K562 (cell line): ENCODE data around the gene FIBP. TPM values are rescaled to one million over a fixed set of nuclear protein-coding genes. Genes with fewer than 3 reads are reported as not detected.
A peak's percentile ranks its signal among the peaks of the same experiment; 100 is the strongest.

ENCODE experiments used
- CAMTA2 ChIP-seq: fragments of 250-450 bp; sonication (Bioruptor Pico); conservative IDR thresholded peaks from 2 replicates; pipeline ENCODE4 v1.5.1; 2022
- CC2D1A ChIP-seq: fragments of 450-650 bp; IDR thresholded peaks from 2 replicates; pipeline ENCODE4 v1.6.1; 2017; ENCODE audit warnings: mild to moderate bottlenecking
- CSDE1 ChIP-seq, 2 experiments: fragments of 450-650 bp; IDR thresholded peaks; 2 replicates each; pipeline ENCODE4 v1.6.1; 2016; ENCODE audit warnings: mild to moderate bottlenecking in 1 of 2
- GATAD2B ChIP-seq: fragments of 450-650 bp; IDR thresholded peaks from 2 replicates; pipeline ENCODE4 v1.6.1; 2017; ENCODE audit warnings: mild to moderate bottlenecking, borderline replicate concordance
- HNRNPH1 ChIP-seq: fragments of 200-400 bp; formaldehyde crosslinking; optimal IDR thresholded peaks from 2 replicates; pipeline ENCODE3; 2017; ENCODE audit warnings: low read depth, mild to moderate bottlenecking, low read length, moderate library complexity
- KLF16 ChIP-seq: IDR thresholded peaks from 2 replicates; pipeline ENCODE4 v1.6.1; 2016; ENCODE audit warnings: antibody characterized with exemption
- L3MBTL2 ChIP-seq: fragments of 450-650 bp; IDR thresholded peaks from 2 replicates; pipeline ENCODE4 v1.6.1; 2016; ENCODE audit warnings: mild to moderate bottlenecking, moderate library complexity
- NFE2 ChIP-seq: IDR thresholded peaks from 2 replicates; pipeline ENCODE4 v1.6.1; 2014; ENCODE audit warnings: antibody characterized with exemption, low read depth
- PML ChIP-seq: IDR thresholded peaks from 2 replicates; pipeline ENCODE4 v1.6.1; 2012; ENCODE audit warnings: low read length, inconsistent platforms
- POLR2G ChIP-seq: fragments of 200-400 bp; formaldehyde crosslinking; IDR thresholded peaks from 2 replicates; pipeline ENCODE4 v1.6.1; 2017; ENCODE audit warnings: low read depth, mild to moderate bottlenecking, antibody characterized with exemption, low read length, moderate library complexity
- PTBP1 ChIP-seq: fragments of 200-400 bp; formaldehyde crosslinking; IDR thresholded peaks from 2 replicates; pipeline ENCODE4 v1.6.1; 2017; ENCODE audit warnings: low read depth, low read length
- SRF ChIP-seq, 2 experiments: fragments of 250-450, 450-650 bp in 1 of 2; sonication (Bioruptor Pico) in 1 of 2; sonication (generic) in 1 of 2; formaldehyde crosslinking; IDR thresholded peaks; 2 replicates each; pipeline versions ENCODE4 v1.5.0 to v1.5.1; 2020 to 2022; ENCODE audit warnings: mild to moderate bottlenecking in 1 of 2, missing genetic modification reagents in 1 of 2
- ZC3H4 ChIP-seq: sonication (generic); formaldehyde crosslinking; IDR thresholded peaks from 2 replicates; pipeline ENCODE4 v1.9.0; 2021; ENCODE audit warnings: missing genetic modification reagents, borderline replicate concordance
- ZNF175 ChIP-seq: fragments of 200-800 bp; sonication (Bioruptor generic); IDR thresholded peaks from 2 replicates; pipeline ENCODE4 v1.6.1; 2016; ENCODE audit warnings: low read depth, mild to moderate bottlenecking, missing genetic modification characterization, missing compliant biosample characterization
- polyA plus RNA-seq, 8 experiments: library from polyadenylated mRNA; depleted of rRNA in 4 of 8; stranded (reverse) in 5 of 8; unstranded in 3 of 8; fragments of >200 nt; fragmentation: Nextera tagmentation in 2 of 8; fragmentation: Illumina TruSeq in 1 of 8; extraction: Ambion mirVana in 2 of 8; extraction: Trizol in 1 of 8; gene quantifications; 2 replicates each; pipeline versions ENCODE4 v1.2.1 to v1.2.3, GENCODE V29; 2011 to 2014; ENCODE audit warnings: inconsistent platforms in 1 of 8, missing spikeins in 1 of 8
- total RNA-seq, 7 experiments: library from RNA; depleted of rRNA in 6 of 7; stranded (reverse); fragments of >200 nt in 6 of 7; fragmentation: Illumina TruSeq in 2 of 7; extraction: Trizol in 2 of 7; gene quantifications; 2 replicates each; pipeline versions ENCODE4 v1.2.1 to v1.2.3, GENCODE V29; 2011 to 2021; ENCODE audit warnings: low replicate concordance in 1 of 7
- TF ChIP-seq, protein P1 (sequence below), 3 experiments: fragments of 200-800 bp in 1 of 3; fragments of 250-450 bp in 1 of 3; fragments of 450-650 bp in 1 of 3; sonication (Bioruptor Pico) in 1 of 3; sonication (Bioruptor generic) in 1 of 3; formaldehyde crosslinking in 1 of 3; IDR thresholded peaks; 2 replicates each; pipeline versions ENCODE4 v1.6.1 to v1.8.0; 2016 to 2022; ENCODE audit warnings: mild to moderate bottlenecking in 2 of 3, missing genetic modification characterization in 2 of 3, missing compliant biosample characterization in 1 of 3, moderate library complexity in 1 of 3
- TF ChIP-seq, protein P2 (sequence below): fragments of 450-650 bp; formaldehyde crosslinking; IDR thresholded peaks from 2 replicates; pipeline ENCODE4 v1.4.0; 2020; ENCODE audit warnings: mild to moderate bottlenecking, mixed read lengths
- TF ChIP-seq, protein P3 (sequence below): fragments of 200-400 bp; formaldehyde crosslinking; IDR thresholded peaks from 2 replicates; pipeline ENCODE4 v1.6.1; 2017; ENCODE audit warnings: mild to moderate bottlenecking, low read depth, low read length, moderate library complexity
- TF ChIP-seq, protein P4 (sequence below), 3 experiments: IDR thresholded peaks in 2 of 3; conservative IDR thresholded peaks in 1 of 3; 2 replicates each; pipeline ENCODE4 v1.5.1; 2011 to 2012; ENCODE audit warnings: low read length in 3 of 3, mild to moderate bottlenecking in 3 of 3, control low read depth in 2 of 3, improper control_type of control experiment in 1 of 3, inconsistent platforms in 1 of 3, low read depth in 1 of 3, mixed read lengths in 1 of 3, moderate library complexity in 1 of 3; ENCODE audit not compliant: insufficient read depth in 2 of 3

Gene FIBP
- total and polyA plus RNA-seq, 9 of the 15 experiments (the other 6 are each of a cell fraction or from before 2014, with no cell fraction given), result 41.2 to 79.2 (median 48.6) TPM

DNA sequence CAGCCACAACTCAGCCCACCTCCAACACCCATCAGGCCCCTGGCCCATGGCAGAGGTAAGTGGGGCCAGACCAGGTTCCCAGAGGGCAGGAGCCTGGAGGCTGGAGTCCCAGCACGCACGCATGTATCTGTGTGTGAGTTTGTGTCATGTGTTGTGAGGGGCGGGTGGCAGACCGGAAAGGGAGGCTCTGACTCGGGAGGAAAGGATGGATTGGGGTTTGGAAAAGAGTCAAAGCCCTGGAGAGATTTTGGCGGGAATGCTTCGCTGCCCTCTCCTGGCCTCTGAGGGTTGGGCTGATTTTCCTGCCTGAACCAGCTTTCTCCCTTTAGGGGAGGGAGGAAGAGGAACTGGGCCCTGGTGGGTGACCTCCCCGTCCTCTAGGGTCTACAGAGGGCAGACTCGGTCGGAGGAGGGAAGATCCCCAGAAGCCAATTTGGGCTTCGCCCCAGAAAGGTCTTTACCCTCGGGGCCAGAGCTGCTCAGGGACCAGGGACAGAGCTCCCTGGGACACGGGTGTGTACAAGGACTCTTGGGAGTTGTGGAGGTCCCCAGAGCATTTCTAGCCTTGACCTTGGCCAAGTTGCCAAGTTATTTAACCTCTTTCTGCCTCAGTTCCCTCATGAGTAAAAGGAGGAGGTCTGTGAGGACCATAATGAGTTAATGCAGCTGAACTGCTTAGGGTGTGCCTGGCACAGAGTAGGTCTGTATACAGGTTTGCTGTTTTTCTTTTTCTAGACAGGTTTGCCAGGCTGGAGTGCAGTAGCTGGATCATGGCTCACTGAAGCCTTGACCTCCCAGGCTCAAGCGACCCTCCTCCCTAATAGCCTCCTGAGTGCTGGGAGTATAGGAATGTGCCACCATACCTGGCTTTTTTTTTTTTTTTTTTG lies 23.7 kb upstream of the FIBP start (continued):
- TF ChIP-seq, protein P1, sequence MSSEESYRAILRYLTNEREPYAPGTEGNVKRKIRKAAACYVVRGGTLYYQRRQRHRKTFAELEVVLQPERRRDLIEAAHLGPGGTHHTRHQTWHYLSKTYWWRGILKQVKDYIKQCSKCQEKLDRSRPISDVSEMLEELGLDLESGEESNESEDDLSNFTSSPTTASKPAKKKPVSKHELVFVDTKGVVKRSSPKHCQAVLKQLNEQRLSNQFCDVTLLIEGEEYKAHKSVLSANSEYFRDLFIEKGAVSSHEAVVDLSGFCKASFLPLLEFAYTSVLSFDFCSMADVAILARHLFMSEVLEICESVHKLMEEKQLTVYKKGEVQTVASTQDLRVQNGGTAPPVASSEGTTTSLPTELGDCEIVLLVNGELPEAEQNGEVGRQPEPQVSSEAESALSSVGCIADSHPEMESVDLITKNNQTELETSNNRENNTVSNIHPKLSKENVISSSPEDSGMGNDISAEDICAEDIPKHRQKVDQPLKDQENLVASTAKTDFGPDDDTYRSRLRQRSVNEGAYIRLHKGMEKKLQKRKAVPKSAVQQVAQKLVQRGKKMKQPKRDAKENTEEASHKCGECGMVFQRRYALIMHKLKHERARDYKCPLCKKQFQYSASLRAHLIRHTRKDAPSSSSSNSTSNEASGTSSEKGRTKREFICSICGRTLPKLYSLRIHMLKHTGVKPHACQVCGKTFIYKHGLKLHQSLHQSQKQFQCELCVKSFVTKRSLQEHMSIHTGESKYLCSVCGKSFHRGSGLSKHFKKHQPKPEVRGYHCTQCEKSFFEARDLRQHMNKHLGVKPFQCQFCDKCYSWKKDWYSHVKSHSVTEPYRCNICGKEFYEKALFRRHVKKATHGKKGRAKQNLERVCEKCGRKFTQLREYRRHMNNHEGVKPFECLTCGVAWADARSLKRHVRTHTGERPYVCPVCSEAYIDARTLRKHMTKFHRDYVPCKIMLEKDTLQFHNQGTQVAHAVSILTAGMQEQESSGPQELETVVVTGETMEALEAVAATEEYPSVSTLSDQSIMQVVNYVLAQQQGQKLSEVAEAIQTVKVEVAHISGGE (CRISPR knock-in tag; IDR thresholded peaks at IDR 0.05), result peak in 1 of 3 experiments; percentile 46; a peak in 2 of 6 replicates
- TF ChIP-seq CAMTA2 (CRISPR knock-in tag) (no peak), PML (no peak), ZNF175 (peak; percentile 79; the same call in 1 of the 2 replicates), PTBP1 (no peak), CSDE1 (IDR thresholded peaks at IDR 0.05) (no peak), GATAD2B (0 out of 2 replicates have a peak, but pooled peaks have one; percentile 24), KLF16 (peak; percentile 18; the same call in 1 of the 2 replicates), CC2D1A (no peak), POLR2G (peak; percentile 64), HNRNPH1 (no peak), ZC3H4 (CRISPR knock-in tag) (no peak), SRF (CRISPR knock-in tag; IDR thresholded peaks at IDR 0.05) (no peak; a peak in 1 of 4 replicates), L3MBTL2 (peak; percentile 82; the same call in 1 of the 2 replicates), NFE2 (no peak)
- TF ChIP-seq, protein P2, sequence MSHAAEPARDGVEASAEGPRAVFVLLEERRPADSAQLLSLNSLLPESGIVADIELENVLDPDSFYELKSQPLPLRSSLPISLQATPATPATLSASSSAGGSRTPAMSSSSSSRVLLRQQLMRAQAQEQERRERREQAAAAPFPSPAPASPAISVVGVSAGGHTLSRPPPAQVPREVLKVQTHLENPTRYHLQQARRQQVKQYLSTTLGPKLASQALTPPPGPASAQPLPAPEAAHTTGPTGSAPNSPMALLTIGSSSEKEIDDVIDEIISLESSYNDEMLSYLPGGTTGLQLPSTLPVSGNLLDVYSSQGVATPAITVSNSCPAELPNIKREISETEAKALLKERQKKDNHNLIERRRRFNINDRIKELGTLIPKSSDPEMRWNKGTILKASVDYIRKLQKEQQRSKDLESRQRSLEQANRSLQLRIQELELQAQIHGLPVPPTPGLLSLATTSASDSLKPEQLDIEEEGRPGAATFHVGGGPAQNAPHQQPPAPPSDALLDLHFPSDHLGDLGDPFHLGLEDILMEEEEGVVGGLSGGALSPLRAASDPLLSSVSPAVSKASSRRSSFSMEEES, result no peak
- TF ChIP-seq, protein P3, sequence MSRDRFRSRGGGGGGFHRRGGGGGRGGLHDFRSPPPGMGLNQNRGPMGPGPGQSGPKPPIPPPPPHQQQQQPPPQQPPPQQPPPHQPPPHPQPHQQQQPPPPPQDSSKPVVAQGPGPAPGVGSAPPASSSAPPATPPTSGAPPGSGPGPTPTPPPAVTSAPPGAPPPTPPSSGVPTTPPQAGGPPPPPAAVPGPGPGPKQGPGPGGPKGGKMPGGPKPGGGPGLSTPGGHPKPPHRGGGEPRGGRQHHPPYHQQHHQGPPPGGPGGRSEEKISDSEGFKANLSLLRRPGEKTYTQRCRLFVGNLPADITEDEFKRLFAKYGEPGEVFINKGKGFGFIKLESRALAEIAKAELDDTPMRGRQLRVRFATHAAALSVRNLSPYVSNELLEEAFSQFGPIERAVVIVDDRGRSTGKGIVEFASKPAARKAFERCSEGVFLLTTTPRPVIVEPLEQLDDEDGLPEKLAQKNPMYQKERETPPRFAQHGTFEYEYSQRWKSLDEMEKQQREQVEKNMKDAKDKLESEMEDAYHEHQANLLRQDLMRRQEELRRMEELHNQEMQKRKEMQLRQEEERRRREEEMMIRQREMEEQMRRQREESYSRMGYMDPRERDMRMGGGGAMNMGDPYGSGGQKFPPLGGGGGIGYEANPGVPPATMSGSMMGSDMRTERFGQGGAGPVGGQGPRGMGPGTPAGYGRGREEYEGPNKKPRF, result no peak
- TF ChIP-seq, protein P4, sequence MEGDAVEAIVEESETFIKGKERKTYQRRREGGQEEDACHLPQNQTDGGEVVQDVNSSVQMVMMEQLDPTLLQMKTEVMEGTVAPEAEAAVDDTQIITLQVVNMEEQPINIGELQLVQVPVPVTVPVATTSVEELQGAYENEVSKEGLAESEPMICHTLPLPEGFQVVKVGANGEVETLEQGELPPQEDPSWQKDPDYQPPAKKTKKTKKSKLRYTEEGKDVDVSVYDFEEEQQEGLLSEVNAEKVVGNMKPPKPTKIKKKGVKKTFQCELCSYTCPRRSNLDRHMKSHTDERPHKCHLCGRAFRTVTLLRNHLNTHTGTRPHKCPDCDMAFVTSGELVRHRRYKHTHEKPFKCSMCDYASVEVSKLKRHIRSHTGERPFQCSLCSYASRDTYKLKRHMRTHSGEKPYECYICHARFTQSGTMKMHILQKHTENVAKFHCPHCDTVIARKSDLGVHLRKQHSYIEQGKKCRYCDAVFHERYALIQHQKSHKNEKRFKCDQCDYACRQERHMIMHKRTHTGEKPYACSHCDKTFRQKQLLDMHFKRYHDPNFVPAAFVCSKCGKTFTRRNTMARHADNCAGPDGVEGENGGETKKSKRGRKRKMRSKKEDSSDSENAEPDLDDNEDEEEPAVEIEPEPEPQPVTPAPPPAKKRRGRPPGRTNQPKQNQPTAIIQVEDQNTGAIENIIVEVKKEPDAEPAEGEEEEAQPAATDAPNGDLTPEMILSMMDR (IDR thresholded peaks at IDR 0.05 in 2 of 3, conservative IDR thresholded peaks at IDR 0.05 in 1 of 3; ENCODE audit: insufficient read depth in 2 of 3, low read depth in 1 of 3, low read length in 3 of 3), result peak; percentile 55 to 76 (median 58)
